CD4-positive, alpha-beta T cell treated with Interferon alpha-2 for 1 hour (primary cell): ENCODE measurements around the gene POU2F1.
"Not testable (repeated sequence)": the region's sequence is repeated elsewhere in the genome, so short reads cannot be mapped to it uniquely, and the experiment has no call there.

ENCODE experiments used
- DNase-seq, 2 donors: peaks; one replicate each; pipeline ENCODE4 v3.0.0-alpha.2; 2020 to 2022

The POU2F1 gene

DNA sequence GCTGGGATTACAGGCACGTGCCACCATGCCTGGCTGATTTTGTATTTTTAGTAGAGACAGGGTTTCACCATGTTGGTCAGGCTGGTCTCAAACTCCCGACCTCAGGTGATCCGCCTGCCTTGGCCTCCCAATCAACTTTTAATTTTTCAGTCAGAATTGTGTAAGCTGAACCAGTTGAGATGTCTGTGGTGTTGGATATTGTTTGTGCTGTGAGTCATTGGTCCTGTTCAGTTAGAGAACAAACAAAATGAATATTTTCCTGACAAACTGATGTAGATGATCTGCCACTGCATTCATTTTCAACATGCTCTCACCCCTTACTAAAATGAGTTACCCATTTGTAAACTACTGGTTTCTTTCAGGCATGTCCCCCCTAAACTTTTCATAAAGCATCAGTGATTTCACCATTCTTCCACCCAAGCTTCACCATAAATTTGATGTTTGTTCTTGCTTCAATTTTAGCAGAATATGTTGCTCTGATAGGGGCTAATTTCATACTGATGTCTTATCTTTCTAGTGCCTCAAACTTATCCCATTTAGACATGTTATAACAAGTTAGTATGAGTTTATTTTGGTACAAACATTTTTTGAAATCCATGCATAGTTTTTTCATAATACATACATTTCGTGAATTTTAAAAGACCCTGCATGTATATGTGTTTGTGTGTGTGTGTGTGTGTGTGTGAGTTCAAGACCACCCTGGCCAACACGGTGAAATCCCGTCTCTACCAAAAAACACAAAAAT lies 15.2 kb upstream of the POU2F1 start:
- DNase-seq: not testable (repeated sequence)

DNA sequence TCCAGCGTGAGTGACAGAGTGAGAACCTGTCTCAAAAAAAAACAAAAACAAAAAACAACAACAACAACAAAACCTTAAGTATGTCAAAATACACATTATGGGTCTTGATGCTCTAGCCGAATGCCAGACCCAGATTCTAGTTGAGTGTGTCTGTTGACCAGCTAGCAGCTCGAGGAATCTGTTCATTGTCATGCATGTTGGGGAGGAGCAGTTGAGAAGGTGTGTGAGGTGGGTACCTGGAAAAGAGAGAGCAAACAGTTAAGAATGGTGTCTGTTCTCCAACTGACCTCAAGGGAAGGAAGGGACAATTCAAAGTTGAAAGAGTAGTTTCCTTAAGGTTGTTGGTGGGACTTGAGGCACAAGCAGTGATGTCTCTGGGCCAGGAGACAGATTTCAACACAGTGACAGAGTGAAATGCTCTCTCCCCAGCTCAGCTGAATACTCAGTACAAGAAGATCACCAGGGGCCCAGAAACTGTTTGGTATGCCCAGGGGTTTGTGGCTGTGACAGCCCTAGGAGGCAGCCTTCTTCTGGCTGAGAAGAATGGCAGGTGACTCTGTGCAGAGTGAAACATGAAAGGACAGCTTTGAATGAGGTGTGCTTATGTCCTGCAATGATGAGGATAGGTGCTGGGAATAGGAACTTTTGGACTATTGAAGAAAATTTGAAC lies 14.4 kb upstream of the POU2F1 start:
- no peak for DNase-seq

GRCh38 chr1:167207940-167208623 lies 12.6 kb upstream of the POU2F1 start:
- no peak for DNase-seq

GRCh38 chr1:167208624-167208976 lies 12.1 kb upstream of the POU2F1 start:
- no peak for DNase-seq

- DNase-seq: no peak
Measured at GRCh38 chr1:167209044-167209443, 11.6 kb upstream of the POU2F1 start.

- DNase-seq: no peak
Measured at GRCh38 chr1:167210966-167211674, 9.6 kb upstream of the POU2F1 start.

- DNase-seq: no peak
Measured at GRCh38 chr1:167212025-167212424, 8.7 kb upstream of the POU2F1 start.

GRCh38 chr1:167216809-167217208 lies 3.9 kb upstream of the POU2F1 start:
- no peak for DNase-seq

DNA sequence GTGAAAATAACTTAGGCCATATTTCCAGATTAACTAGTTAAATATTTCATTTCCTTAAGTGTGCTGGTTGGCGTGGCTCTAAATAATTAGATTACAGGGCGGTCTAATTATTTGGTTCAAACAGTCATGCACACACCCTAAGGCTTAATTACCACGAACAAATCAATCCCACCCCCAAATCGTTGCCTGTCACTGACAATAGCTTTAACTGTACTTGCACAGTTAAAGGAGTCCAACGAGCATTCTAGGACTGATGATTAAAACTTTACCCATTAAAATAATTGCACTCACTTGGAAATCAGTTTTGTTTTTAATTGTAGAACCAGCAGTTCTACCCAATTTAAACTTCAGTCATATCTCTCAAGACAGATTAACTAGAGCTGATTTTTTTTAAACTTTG lies 1.5 kb upstream of the POU2F1 start:
- DNase-seq: no peak

DNA sequence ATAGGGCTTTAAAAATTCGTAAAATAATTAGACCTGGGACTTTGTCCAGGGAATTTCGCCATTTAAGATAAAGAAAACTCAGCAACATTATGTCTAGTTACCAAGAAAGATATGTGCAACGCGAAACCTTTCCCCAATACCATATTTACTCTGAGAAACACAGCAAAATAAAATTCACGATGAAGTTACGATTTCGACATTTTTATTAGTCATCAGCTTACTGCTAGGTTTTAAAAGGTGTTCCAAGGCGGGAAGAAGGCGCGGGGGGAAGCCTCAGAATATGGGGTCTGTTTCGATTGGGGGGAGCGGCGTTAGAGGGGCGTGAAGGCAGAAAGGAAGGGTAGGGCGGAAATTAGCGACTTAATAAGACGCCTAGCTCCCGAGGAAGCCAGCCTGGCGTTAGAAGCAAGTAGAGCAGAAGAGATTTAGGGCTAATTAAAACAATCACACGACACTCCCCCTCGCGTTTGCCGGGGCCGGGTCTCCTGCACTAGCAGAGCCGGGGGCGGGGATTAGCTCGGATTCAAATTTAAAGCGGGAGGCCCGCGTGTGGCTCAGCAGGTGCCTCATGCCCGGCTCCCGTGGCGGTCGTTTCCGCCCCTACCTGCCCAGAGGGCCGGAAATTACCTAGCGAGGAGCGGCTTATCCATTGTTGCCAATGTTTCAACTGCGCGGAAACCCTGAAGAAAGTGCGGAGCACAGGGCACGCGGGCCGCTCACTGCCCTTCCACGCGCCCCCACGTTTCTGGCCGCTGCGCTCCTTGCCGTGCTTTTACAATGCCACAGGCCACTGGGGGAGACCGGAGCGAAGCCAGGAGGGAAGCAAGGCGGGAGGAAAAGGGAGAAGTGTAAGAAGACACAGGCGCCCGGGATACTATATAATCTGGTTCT lies 795 bp upstream of the POU2F1 start:
- DNase-seq: peak; percentile 90 to 93

- DNase-seq: no peak
Measured at GRCh38 chr1:167221126-167221737, 546 bp downstream of the POU2F1 start.

GRCh38 chr1:167221738-167222610 lies 1.3 kb downstream of the POU2F1 start:
- DNase-seq: peak; percentile 74 to 84

GRCh38 chr1:167223144-167224103 lies 2.7 kb downstream of the POU2F1 start:
- no peak for DNase-seq

DNA sequence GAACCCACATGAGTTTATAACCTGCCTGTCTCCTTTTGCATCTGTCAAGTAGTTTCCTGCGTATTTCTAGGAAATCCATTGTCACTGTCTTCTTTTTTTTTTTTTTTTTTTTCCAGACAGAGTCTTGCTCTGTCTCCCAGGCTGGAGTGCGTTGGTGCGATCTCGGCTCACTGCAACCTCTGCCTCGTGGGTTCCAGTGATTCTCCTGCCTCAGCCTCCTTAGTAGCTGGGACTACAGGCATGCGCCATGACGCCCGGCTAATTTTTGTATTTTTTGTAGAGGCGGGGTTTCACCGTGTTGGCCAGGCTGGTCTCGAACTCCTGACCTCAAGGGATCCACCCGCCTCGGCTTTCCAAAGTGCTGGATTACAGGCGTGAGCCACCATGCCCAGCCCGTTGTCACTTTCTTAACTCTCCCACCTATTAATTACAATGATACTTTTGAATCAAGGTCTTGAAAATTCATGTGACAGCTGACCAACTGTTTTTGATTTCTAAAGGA lies 4.1 kb downstream of the POU2F1 start:
- not testable (repeated sequence) for DNase-seq

GRCh38 chr1:167225920-167226319 lies 5.2 kb downstream of the POU2F1 start:
- DNase-seq: no peak

DNA sequence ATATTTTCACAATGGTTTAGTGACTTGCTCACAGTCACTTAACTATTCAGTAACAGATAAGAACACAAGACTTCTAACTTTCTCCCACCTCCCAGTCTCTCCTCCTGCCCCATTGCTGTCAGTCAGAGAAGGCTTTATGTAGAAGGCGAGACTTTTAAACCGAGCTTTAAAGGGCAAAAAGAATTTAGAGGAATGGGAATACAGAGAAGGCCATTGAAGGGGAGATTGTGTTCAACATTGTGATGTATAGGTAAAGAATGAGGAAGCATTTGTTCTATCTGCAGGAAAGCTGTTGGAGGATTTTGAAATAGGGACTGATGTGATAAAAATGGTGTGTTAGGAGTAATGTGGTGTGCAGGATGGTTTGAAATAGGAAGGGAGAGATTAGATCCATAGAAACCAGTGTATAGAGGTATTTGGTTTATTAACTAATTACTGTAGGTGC lies 7.3 kb downstream of the POU2F1 start:
- no peak for DNase-seq

- DNase-seq: no peak
Measured at GRCh38 chr1:167229719-167230385, 9.2 kb downstream of the POU2F1 start.

DNA sequence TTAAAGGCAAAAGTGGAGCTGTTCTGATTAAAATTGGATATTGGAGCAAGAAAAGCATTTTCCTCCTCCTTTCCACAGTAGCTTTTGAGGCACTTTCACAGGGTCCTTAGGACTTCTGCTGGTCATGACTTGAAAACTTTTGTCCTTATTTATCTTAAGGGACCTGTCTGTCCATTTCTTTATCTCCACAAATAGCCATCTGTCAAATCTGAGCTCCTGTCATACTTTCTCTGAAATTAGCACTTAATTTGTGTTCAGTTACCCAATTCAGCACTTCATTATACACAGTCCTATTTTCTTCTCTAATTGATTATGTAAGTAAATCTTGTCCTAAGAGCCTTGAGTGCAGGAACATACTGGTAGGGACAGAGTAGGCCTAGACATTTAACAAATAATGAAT lies 9.8 kb downstream of the POU2F1 start:
- no peak for DNase-seq
